H1 (cell line): ENCODE results near the gene IVNS1ABP. TPM values are rescaled to one million over a fixed set of nuclear protein-coding genes. Genes with fewer than 3 reads are reported as not detected.

Experiments
- CTCF ChIA-PET: fragments of 300-600 bp; sonication (Branson Sonifier 250); formaldehyde crosslinking; loops from one replicate; lab custom pipeline; 2021; ENCODE audit not compliant: partially characterized antibody; lab: Charles Lee
- POLR2A ChIA-PET: fragments of 300-600 bp; sonication (Branson Sonifier 250); formaldehyde crosslinking; loops from one replicate; lab custom pipeline; 2021; ENCODE audit warnings: inconsistent platforms; ENCODE audit not compliant: partially characterized antibody; lab: Charles Lee
- DNase-seq, 2 experiments: peaks; one replicate each; pipeline versions ENCODE4 v3.0.0 to v3.0.0-alpha.2; 2010 to 2022; ENCODE audit warnings: low spot score in 2 of 2, low read depth in 1 of 2, mixed read lengths in 1 of 2
- FAIRE-seq: peaks from 2 replicates; lab custom pipeline; 2011; peaks lifted over from hg19 to GRCh38; lab: Jason Lieb, UNC
- H2AFZ ChIP-seq: 2 replicates; pipeline ENCODE4 v1.8.1; 2012; ENCODE audit warnings: low read length, inconsistent platforms
- H2AK5ac ChIP-seq: 2 replicates; pipeline ENCODE4 v1.6.1; 2013; ENCODE audit warnings: low read depth, low read length
- H2BK120ac ChIP-seq: replicated peaks from 2 replicates; pipeline ENCODE3; 2013; ENCODE audit warnings: low read depth, low read length, inconsistent platforms
- H2BK12ac ChIP-seq: 2 replicates; pipeline ENCODE4 v1.6.1; 2013; ENCODE audit warnings: low read depth, low read length
- H2BK15ac ChIP-seq: 2 replicates; pipeline ENCODE4 v1.6.1; 2013; ENCODE audit warnings: low read length
- H2BK20ac ChIP-seq: 2 replicates; pipeline ENCODE4 v1.6.1; 2013; ENCODE audit warnings: low read length
- H2BK5ac ChIP-seq: 2 replicates; pipeline ENCODE4 v1.6.1; 2013; ENCODE audit warnings: low read depth, low read length
- H3K14ac ChIP-seq: 2 replicates; pipeline ENCODE4 v1.6.1; 2013; ENCODE audit warnings: inconsistent platforms; ENCODE audit not compliant: insufficient read length
- H3K18ac ChIP-seq: 2 replicates; pipeline ENCODE4 v1.6.1; 2013; ENCODE audit warnings: low read length; ENCODE audit errors: extremely low read depth
- H3K23ac ChIP-seq: 2 replicates; pipeline ENCODE4 v1.6.1; 2013; ENCODE audit warnings: inconsistent platforms; ENCODE audit not compliant: insufficient read length
- H3K23me2 ChIP-seq: 2 replicates; pipeline ENCODE4 v1.6.1; 2013; ENCODE audit warnings: low read depth, low read length
- H3K27ac ChIP-seq: 2 replicates; pipeline ENCODE4 v1.6.1; 2011; ENCODE audit warnings: low read depth, low read length, inconsistent platforms
- H3K27me3 ChIP-seq, 4 experiments: replicated peaks in 1 of 4; 1 replicate in 1 of 4; 2 replicates in 3 of 4; pipeline versions ENCODE4 v1.6.1 to v1.8.1; 2011 to 2013; ENCODE audit warnings: low read length in 3 of 4, mild to moderate bottlenecking in 3 of 4, inconsistent platforms in 2 of 4, mixed read lengths in 2 of 4, moderate library complexity in 1 of 4; ENCODE audit not compliant: control insufficient read depth in 3 of 4, insufficient read depth in 3 of 4; ENCODE audit errors: extremely low read depth in 1 of 4
- H3K36me3 ChIP-seq, 4 experiments: 2 replicates each; pipeline versions ENCODE4 v1.6.1 to v1.8.1; 2011 to 2013; ENCODE audit warnings: mild to moderate bottlenecking in 4 of 4, low read length in 3 of 4, moderate library complexity in 2 of 4, control low read depth in 1 of 4, inconsistent platforms in 1 of 4; ENCODE audit not compliant: insufficient read depth in 4 of 4, control insufficient read depth in 2 of 4
- H3K4ac ChIP-seq: replicated peaks from 2 replicates; pipeline ENCODE3; 2013; ENCODE audit warnings: low read length, low read depth, mixed read lengths, inconsistent platforms; ENCODE audit not compliant: insufficient read length
- H3K4me1 ChIP-seq, 4 experiments: replicated peaks in 1 of 4; 1 replicate in 1 of 4; 2 replicates in 3 of 4; pipeline versions ENCODE4 v1.6.1 to v1.8.1; 2011 to 2013; ENCODE audit warnings: low read length in 3 of 4, inconsistent platforms in 2 of 4, mixed read lengths in 1 of 4; ENCODE audit not compliant: insufficient read depth in 4 of 4, control insufficient read depth in 3 of 4
- H3K4me2 ChIP-seq, 2 experiments: 2 replicates each; pipeline versions ENCODE4 v1.6.1 to v1.8.1; 2011 to 2013; ENCODE audit warnings: low read depth in 2 of 2, low read length in 2 of 2, control low read depth in 1 of 2, inconsistent platforms in 1 of 2, mild to moderate bottlenecking in 1 of 2; ENCODE audit not compliant: insufficient read depth in 1 of 2
- H3K4me3 ChIP-seq, 4 experiments: fragments of 200-600, 300-600 bp in 1 of 4; sonication (generic), shearing (Covaris generic), sonication (Bioruptor Twin) in 1 of 4; 2 replicates each; pipeline versions ENCODE4 v1.5.1 to v1.8.1; 2011 to 2016; ENCODE audit warnings: low read length in 4 of 4, low read depth in 3 of 4, control low read depth in 2 of 4, inconsistent platforms in 2 of 4, mild to moderate bottlenecking in 2 of 4, mixed read lengths in 1 of 4, moderate library complexity in 1 of 4; ENCODE audit not compliant: insufficient read depth in 2 of 4; ENCODE audit errors: extremely low read depth in 1 of 4
- H3K56ac ChIP-seq: replicated peaks from 2 replicates; pipeline ENCODE3; 2013; ENCODE audit warnings: low read depth, mild to moderate bottlenecking, mixed read lengths, low read length, inconsistent platforms; ENCODE audit not compliant: insufficient read length
- H3K79me1 ChIP-seq: 2 replicates; pipeline ENCODE4 v1.6.1; 2013; ENCODE audit warnings: low read depth, low read length, control low read depth
- H3K79me2 ChIP-seq, 2 experiments: 2 replicates each; pipeline versions ENCODE4 v1.6.1 to v1.8.1; 2012 to 2013; ENCODE audit warnings: low read length in 2 of 2, mild to moderate bottlenecking in 2 of 2, inconsistent platforms in 1 of 2; ENCODE audit not compliant: insufficient read depth in 2 of 2, control insufficient read depth in 1 of 2
- H3K9ac ChIP-seq, 4 experiments: replicated peaks in 1 of 4; 1 replicate in 1 of 4; 2 replicates in 3 of 4; pipeline versions ENCODE4 v1.6.1 to v1.8.1; 2011 to 2013; ENCODE audit warnings: low read depth in 3 of 4, low read length in 3 of 4, control low read depth in 2 of 4, mild to moderate bottlenecking in 2 of 4, moderate library complexity in 2 of 4, inconsistent platforms in 1 of 4; ENCODE audit errors: extremely low read depth in 1 of 4
- H3K9me3 ChIP-seq, 2 experiments: 2 replicates each; pipeline versions ENCODE4 v1.6.1 to v1.8.1; 2012 to 2013; ENCODE audit warnings: mild to moderate bottlenecking in 2 of 2, moderate library complexity in 2 of 2, control low read depth in 1 of 2, inconsistent platforms in 1 of 2, low read depth in 1 of 2, low read length in 1 of 2, mixed read lengths in 1 of 2; ENCODE audit not compliant: insufficient read depth in 2 of 2
- H4K20me1 ChIP-seq, 2 experiments: replicated peaks in 1 of 2; 2 replicates each; pipeline versions ENCODE3 to v1.8.1; 2011 to 2013; ENCODE audit warnings: inconsistent platforms in 2 of 2, low read length in 2 of 2, mild to moderate bottlenecking in 1 of 2; ENCODE audit not compliant: insufficient read depth in 2 of 2, control insufficient read depth in 1 of 2
- H4K5ac ChIP-seq: 2 replicates; pipeline ENCODE4 v1.6.1; 2013; ENCODE audit warnings: low read length, low read depth, mixed read lengths, inconsistent platforms; ENCODE audit not compliant: insufficient read length
- H4K8ac ChIP-seq: 2 replicates; pipeline ENCODE4 v1.8.0; 2013; ENCODE audit warnings: mild to moderate bottlenecking, moderate library complexity, low read length, inconsistent platforms; ENCODE audit not compliant: insufficient read depth; ENCODE audit errors: extremely low read depth
- H4K91ac ChIP-seq: replicated peaks from 2 replicates; pipeline ENCODE3; 2013; ENCODE audit warnings: low read length, mixed read lengths, inconsistent platforms; ENCODE audit not compliant: insufficient read length
- ATF2 ChIP-seq: IDR thresholded peaks from 2 replicates; pipeline ENCODE4 v1.6.1; 2012; ENCODE audit warnings: low read length, inconsistent platforms
- BACH1 ChIP-seq: IDR thresholded peaks from 2 replicates; pipeline ENCODE4 v1.6.1; 2012; ENCODE audit warnings: low read length, improper control_type of control experiment
- CHD1 ChIP-seq: IDR thresholded peaks from 2 replicates; pipeline ENCODE4 v1.6.1; 2012; ENCODE audit warnings: low read depth, low read length, improper control_type of control experiment
- HDAC2 ChIP-seq, 2 experiments: fragments of 300-600 bp in 1 of 2; sonication (generic) in 1 of 2; IDR thresholded peaks; 2 replicates each; pipeline ENCODE4 v1.6.1; 2011 to 2012; ENCODE audit warnings: low read depth in 2 of 2, low read length in 2 of 2, mild to moderate bottlenecking in 2 of 2, moderate library complexity in 2 of 2, borderline replicate concordance in 1 of 2, inconsistent platforms in 1 of 2
- NANOG ChIP-seq: IDR thresholded peaks from 2 replicates; pipeline ENCODE4 v1.6.1; 2011; ENCODE audit warnings: low read length, low read depth, mild to moderate bottlenecking, inconsistent platforms; ENCODE audit not compliant: insufficient read depth, poor library complexity, severe bottlenecking
- POLR2A ChIP-seq, 2 experiments: IDR thresholded peaks; 1 replicate in 1 of 2; 2 replicates in 1 of 2; pipeline ENCODE4 v1.6.1; 2011; ENCODE audit warnings: low read depth in 2 of 2, low read length in 2 of 2, mild to moderate bottlenecking in 2 of 2; ENCODE audit errors: control extremely low read depth in 1 of 2
- RFX5 ChIP-seq: IDR thresholded peaks from 2 replicates; pipeline ENCODE4 v1.6.1; 2011; ENCODE audit warnings: low read depth, low read length, improper control_type of control experiment, borderline replicate concordance
- SP4 ChIP-seq: IDR thresholded peaks from 2 replicates; pipeline ENCODE4 v1.6.1; 2012; ENCODE audit warnings: low read length, inconsistent platforms
- SRF ChIP-seq: IDR thresholded peaks from 2 replicates; pipeline ENCODE4 v1.6.1; 2011; ENCODE audit warnings: mild to moderate bottlenecking, low read depth, low read length, moderate library complexity
- WGBS, 2 experiments: shearing (Covaris generic) in 1 of 2; methylation state at CpG; one replicate each; pipeline versions ENCODE4 v1.1.6 to v1.1.7; 2013 to 2015; ENCODE audit warnings: low lambda C conversion rate in 2 of 2, mixed read lengths in 2 of 2, inconsistent platforms in 1 of 2, low coverage in 1 of 2, missing lambda C conversion rate in 1 of 2; ENCODE audit not compliant: insufficient replicate concordance in 2 of 2, insufficient coverage in 1 of 2, insufficient read length in 1 of 2; ENCODE audit errors: extremely low coverage in 1 of 2, missing lambda C conversion rate in 1 of 2; 5-methylcytosine and 5-hydroxymethylcytosine counted together
- polyA plus RNA-seq, 7 experiments: library from polyadenylated mRNA; depleted of rRNA in 3 of 7; stranded (reverse) in 5 of 7; unstranded in 2 of 7; fragments of >200 nt in 5 of 7; fragments of 200-250 nt in 2 of 7; gene quantifications; 1 replicate in 5 of 7; 2 replicates in 1 of 7; 4 replicates in 1 of 7; pipeline versions ENCODE4 v1.2.1 to v1.2.3, GENCODE V29; 2011 to 2013; ENCODE audit warnings: missing spikeins in 2 of 7, mixed read lengths in 2 of 7
- total RNA-seq: library from RNA; stranded (reverse); fragmentation: NEBNext Ultra II Directional; extraction: Animal tissue kit (Norgen Biotek cat#: 25700); gene quantifications from 2 replicates; pipeline ENCODE4 v1.2.1, GENCODE V29; 2021

The IVNS1ABP gene
- total and polyA plus RNA-seq, 2 of the 8 experiments (the other 6 are each of a cell fraction or from before 2014, with no cell fraction given): 65.9 to 189 TPM

GRCh38 chr1:185316163-185317033, 645 bp downstream of the IVNS1ABP start:
- peak overlapping the region; percentile 94 for H4K8ac ChIP-seq
- H3K23ac ChIP-seq: no peak overlapping the region
- H3K23me2 ChIP-seq: peaks cover 11% of the 10 kb centered on the region
- ChIA-PET CTCF (interaction anchor here (0.6 to 4.1 kb wide), 13 partner anchors 32 to 364 kb away, joined by 3 to 32 read pairs (median 4); no protein-coding TSS in a partner anchor), POLR2A (interaction anchor here (0.8 to 2.6 kb wide), 16 partner anchors 10 to 488 kb away, joined by 3 to 8 read pairs (median 4); no protein-coding TSS in a partner anchor)
- DNase-seq (peak; percentile 54 to 90), FAIRE-seq (no peak)
- 2% methylated on average over 52 of the region's 88 CpGs; no CpG with 5 or more reads in 1 of the 2 experiments for WGBS, 2 experiments
- H3K79me2 ChIP-seq: peaks cover 42 to 56% of the 10 kb centered on the region in 2 experiments
- peak overlapping the region; percentile 89 to 97 (median 92) for H3K4me3 ChIP-seq
- peak overlapping the region; percentile 89 for H2BK5ac ChIP-seq
- H4K20me1 ChIP-seq: peaks cover 14 to 18% of the 10 kb centered on the region in 2 experiments
- peak overlapping the region; percentile 88 for H4K91ac ChIP-seq
- peak overlapping the region; percentile 18 for H3K14ac ChIP-seq
- H3K36me3 ChIP-seq: peaks cover 0 to 2% (median 0%) of the 10 kb centered on the region in 4 experiments; a peak in 2 of 8 replicates
- H3K4ac ChIP-seq: peak overlapping the region; percentile 97
- peak overlapping the region; percentile 95 for H3K56ac ChIP-seq
- H2BK15ac ChIP-seq: 0 out of 2 replicates have a peak overlapping the region, but pooled peaks have one; percentile 11
- H3K27me3 ChIP-seq: no peaks in the 10 kb centered on the region
- H3K4me2 ChIP-seq: peak overlapping the region; percentile 95 to 96
- peak overlapping the region; percentile 83 for H3K27ac ChIP-seq
- peak overlapping the region; percentile 81 for H4K5ac ChIP-seq
- no peaks in the 10 kb centered on the region for H3K9me3 ChIP-seq
- no peak overlapping the region for H2AFZ ChIP-seq
- no peaks in the 10 kb centered on the region for H3K79me1 ChIP-seq
- peaks cover 0 to 4% (median 3%) of the 10 kb centered on the region in 4 experiments; a peak in 5 of 7 replicates for H3K4me1 ChIP-seq
- H2BK20ac ChIP-seq: no peak overlapping the region
- no peak overlapping the region for H2BK120ac ChIP-seq
- H3K9ac ChIP-seq: peak overlapping the region; percentile 92 to 97 (median 94)
- H3K18ac ChIP-seq: peak overlapping the region; percentile 89
- 0 out of 2 replicates have a peak overlapping the region, but pooled peaks have one; percentile 34 for H2AK5ac ChIP-seq
- no peak overlapping the region; the same call in none of the 2 replicates for H2BK12ac ChIP-seq
- TF ChIP-seq ATF2: no peak
- TF ChIP-seq NANOG: no peak
- TF ChIP-seq SRF: no peak
- no peak; a peak in 1 of 4 replicates for TF ChIP-seq HDAC2 (IDR thresholded peaks at IDR 0.05; ENCODE audit: borderline replicate concordance in 1 of 2, low read depth in 2 of 2, low read length in 2 of 2)
- TF ChIP-seq CHD1: no peak
- no peak for TF ChIP-seq RFX5
- TF ChIP-seq BACH1: no peak
- 0 out of 2 replicates have a peak, but pooled peaks have one; percentile 27 for TF ChIP-seq SP4
- TF ChIP-seq POLR2A (IDR thresholded peaks at IDR 0.05; ENCODE audit: control extremely low read depth in 1 of 2, low read depth in 2 of 2, low read length in 2 of 2): peak; percentile 65 to 71; a peak in 2 of 3 replicates
